Frontal cortex (tissue), 4 donors: ENCODE measurements around the gene THBS2. TPM values are rescaled to one million over a fixed set of nuclear protein-coding genes. Genes with fewer than 3 reads are reported as not detected.
A peak's percentile ranks its signal among the peaks of the same experiment; 100 is the strongest.
"Not testable (repeated sequence)": the region's sequence is repeated elsewhere in the genome, so short reads cannot be mapped to it uniquely, and the experiment has no call there.

Experiments
- DNase-seq, 2 donors: peaks; one replicate each; pipeline ENCODE4 v3.0.0; 2012; ENCODE audit warnings: low spot score in 2 of 2
- FAIRE-seq: peaks from 2 replicates; lab custom pipeline; 2012; peaks lifted over from hg19 to GRCh38; lab: Jason Lieb, UNC
- total RNA-seq: library from RNA; depleted of rRNA; stranded (reverse); fragments of >200 nt; gene quantifications from one replicate; pipeline ENCODE4 v1.2.3, GENCODE V29; 2014
- donor health status: control.
- donor health status: control.
- donor health status: control.

Gene THBS2
- 6.5 TPM for total RNA-seq

- DNase-seq (peak in 1 of 2 donors; percentile 41), FAIRE-seq (no peak)
Measured at GRCh38 chr6:169253337-169254238, at the start of gene THBS2. Gene THBS2, minus strand, starts transcription at chr6:169253846. Its CDS starts 3,062 bp downstream, at chr6:169250784.

- FAIRE-seq, result no peak
Measured at GRCh38 chr6:169302716-169303115, 49.1 kb upstream of the THBS2 start.

DNA sequence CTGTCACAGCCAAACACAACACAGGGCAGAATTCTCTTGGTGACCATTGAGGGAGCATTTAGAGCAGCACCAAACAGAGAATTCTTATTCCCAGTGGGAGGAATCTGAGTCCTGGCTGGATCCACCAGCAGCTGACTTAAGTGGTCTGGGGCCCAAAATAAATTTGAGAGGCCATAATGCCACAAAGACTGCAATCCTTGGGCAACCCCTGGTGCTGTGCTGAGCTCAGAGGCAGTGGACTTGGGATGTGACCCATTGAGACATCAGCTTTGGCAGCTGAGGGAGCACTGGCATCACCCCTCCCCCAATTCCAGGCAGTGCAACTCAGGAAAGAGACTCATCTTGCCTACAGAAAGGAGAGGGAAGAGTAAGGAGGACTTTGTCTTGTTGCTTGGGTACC, 48.6 kb upstream of the THBS2 start:
- FAIRE-seq (no peak), DNase-seq (no peak)

More at GRCh38 chr6:169302716-169303115, 49.1 kb upstream of the THBS2 start:
- no peak for DNase-seq

DNA sequence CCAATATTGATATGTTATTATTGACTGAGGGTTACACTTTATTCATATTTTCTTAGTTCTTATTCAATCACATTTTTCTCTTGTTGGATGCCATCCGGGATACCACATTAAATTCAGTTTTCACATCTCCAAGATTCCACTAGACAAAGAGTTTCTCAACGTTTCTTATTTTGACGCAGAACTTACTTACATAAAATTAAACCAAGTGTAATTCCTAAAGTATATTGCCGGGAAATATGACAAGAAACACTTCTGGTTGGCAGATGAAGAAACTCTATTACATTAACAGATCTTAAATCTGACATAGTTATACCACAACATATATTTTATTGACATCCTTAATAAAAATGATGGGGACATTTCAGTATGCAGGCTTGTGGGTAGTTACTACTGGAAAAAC, 47.3 kb upstream of the THBS2 start:
- FAIRE-seq, result no peak
- DNase-seq, result no peak

- FAIRE-seq, DNase-seq: not testable (repeated sequence)
Measured at GRCh38 chr6:169298626-169299025, 45.0 kb upstream of the THBS2 start.

DNA sequence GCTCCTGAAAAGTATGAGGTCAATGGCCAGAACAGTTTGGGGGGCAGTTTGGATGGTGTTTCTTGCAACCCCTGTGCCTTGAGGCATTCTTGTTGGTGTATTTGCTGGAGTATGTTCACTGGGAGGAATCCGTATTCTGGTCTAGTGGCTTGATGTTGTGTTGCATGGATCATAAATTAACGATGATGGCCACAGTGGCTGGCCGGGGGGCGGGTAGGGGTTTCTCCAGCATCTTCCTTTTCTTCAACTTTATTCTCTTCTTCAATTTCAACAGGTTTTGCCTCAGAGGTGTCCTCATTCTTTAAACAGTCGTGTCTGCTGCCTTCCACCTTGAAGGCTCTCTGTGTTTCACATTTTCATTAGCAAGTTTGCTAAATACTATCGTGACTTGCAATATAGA, 43.0 kb upstream of the THBS2 start:
- FAIRE-seq (no peak), DNase-seq (no peak)

DNA sequence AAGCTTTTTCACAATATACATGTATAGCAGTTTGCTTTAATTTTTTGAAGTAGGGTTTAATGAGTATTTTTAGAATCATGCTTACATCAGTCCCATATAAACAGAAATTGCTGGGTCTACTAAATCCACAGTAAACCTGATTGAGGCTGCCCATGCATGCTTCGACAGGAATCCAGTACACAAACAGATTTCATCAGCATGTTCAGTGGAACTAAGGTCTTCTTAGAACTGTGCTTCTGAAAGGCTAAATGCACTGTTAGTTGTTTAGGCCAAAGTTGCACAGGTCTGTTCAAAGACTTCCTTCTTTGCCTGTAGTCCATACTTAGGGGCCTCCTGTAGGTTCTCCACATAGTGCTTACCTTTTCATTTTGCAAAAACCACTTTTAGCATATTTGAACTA, 42.5 kb upstream of the THBS2 start:
- FAIRE-seq, result no peak
- no peak for DNase-seq

DNA sequence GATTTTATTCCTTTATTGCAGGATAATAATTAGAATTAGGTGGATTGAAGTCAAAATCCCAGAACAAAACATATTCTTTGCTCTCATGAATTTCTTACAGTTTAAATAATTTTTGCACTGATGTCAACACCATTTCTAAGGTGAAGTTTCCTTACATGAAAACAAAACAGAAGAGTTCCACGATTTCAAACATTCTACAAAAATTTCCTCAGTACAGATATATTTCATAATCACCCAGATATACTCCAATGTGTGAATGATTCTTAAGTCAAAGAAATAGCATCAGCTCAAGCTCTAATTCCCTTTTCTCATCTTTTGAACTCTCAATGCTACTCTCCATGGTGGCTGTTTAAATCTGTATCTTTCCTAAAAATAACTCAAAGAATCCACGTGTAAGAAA, 39.5 kb upstream of the THBS2 start:
- FAIRE-seq (no peak), DNase-seq (no peak)

- FAIRE-seq, result no peak
- no peak for DNase-seq
Measured at GRCh38 chr6:169292338-169293124, 38.9 kb upstream of the THBS2 start.

DNA sequence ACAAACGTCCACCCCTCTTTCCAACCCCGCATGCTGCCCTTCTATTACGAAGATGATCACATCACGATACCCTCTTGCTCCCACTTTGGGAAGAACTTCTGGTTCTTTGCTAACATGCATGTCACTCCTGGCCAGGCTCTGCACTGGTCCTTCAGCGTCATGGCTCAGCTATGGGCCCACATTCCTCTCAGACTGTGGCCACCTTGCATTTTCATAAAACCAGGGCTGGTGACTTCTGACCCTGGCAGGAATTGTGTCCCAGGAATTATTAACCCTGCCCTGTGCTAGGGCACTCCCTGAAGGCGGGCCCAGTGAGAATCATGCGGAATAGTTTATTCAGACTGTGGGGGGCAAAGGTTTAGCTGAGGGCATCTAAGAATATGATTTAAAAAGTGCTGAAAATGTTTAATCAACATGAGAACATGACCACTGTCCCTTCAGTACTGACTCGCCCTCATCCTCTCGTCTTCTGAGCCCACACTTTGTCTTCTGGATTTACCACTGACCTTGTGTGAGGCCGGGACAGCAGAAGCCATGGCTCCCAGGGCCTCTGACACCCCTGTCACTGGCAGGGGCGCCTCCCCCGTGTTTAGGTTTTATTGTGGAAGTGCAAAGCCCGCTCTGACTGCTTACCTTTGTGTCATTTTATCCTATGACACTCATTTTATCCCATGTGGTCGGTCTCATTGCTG, 38.1 kb upstream of the THBS2 start:
- FAIRE-seq (no peak), DNase-seq (no peak)

DNA sequence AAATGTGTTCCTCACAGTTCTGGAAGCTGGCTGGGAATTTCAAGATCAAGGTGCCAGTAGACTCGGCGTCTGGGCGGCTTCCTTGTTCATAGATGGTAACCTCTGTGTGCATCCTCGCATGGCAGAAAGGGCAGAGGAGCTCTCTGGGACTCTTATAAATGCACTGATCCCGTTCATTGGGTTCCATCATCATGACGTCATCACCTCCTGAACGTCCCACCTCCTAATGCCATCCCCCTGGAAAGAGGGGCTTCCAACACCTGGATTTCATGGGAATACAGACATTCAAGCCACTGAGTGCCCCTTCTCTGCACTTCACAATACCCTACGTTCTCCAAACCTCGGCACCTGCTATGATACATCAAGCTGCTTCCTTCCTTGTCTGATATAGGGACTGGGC, 37.5 kb upstream of the THBS2 start:
- FAIRE-seq (no peak), DNase-seq (no peak)

DNA sequence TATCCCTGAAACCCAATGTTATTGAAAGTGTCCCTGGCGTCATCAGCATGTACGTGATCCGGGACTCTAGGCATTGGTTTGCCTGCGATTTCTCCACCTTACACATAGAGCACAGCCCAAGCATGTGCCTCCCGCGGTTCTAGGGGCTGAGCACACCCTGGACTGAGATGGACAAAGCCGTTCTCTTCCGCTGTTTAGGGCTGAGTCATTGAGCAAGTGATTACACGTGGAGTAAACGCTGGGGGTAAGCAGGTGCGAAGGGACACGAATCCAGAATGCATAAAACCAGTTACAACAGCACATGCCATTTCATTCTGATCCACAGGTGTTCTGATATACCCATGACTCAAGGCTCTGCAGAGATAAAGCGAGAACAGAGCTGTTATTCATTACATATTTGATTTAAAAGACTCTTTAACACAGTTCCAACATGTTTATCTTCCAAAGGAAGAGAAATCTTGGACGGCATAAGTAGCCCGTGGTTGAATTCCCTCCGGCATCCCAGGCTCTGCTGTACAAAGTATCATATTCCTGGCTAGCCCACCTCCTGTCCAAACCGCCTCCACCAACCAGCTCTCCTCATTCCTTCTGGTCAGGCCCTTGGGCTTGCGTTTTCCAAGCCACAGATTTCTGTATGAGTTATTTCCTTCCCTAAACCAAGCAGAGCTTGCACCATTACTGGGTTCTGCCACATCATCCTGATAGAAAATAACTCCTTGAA, 36.1 kb upstream of the THBS2 start:
- DNase-seq (no peak), FAIRE-seq (no peak)

DNA sequence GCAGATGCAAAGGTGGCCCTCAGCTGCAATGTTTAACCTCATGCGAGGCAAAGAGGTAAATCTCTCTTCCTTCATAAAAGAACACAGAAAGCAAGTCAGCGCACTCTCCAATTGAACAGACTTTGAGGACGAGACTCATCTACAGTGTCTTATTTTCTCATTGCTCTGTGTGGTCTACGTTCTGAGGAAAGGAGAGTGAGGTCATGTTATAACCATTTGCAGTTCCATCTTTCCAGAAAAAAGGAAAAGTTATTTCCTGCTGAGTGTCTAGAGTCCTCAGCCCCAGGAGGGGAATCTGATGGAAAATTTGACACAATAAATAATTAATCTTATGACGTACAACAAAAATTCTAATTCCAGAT, 35.6 kb upstream of the THBS2 start:
- no peak for FAIRE-seq
- no peak for DNase-seq

DNA sequence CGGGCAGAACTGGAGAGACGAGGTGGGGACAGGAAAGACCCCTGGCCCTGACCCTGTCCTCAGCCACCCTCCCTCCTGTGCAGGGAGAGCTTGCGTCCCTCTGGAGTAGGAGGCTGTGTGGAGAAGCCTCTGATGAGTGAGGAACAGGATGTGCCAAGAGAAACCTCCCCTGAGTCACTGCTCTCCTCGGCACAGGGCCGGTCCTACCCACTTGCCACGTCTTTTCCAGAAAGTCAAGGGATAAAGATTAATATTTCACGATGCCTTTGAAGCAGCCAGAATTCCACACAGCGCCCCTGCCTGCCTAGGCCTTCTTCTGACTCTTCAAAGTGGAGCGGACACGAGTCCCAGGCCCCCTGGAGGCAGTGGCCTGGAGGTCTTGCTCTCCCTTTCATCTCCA, 34.9 kb upstream of the THBS2 start:
- FAIRE-seq, result no peak
- DNase-seq, result no peak

DNA sequence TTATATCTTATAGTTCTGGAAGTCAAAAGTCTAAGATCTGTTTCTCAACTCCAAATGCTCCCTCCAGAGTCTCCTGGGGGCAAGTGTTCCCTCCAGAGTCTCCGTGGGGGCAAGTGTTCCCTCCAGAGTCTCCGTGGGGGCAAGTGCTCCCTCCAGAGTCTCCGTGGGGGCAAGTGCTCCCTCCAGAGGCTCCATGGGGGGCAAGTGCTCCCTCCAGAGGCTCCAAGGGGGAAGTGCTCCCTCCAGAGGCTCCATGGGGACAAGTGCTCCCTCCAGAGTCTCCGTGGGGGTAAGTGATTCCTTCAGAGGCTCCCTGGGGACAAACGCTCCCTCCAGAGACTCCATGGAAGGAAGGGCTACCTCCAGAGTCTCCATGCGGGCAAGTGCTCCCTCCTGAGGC, 34.0 kb upstream of the THBS2 start:
- no peak for FAIRE-seq
- DNase-seq, result no peak

- DNase-seq, result no peak
- no peak for FAIRE-seq
Measured at GRCh38 chr6:169286961-169287360, 33.3 kb upstream of the THBS2 start.

DNA sequence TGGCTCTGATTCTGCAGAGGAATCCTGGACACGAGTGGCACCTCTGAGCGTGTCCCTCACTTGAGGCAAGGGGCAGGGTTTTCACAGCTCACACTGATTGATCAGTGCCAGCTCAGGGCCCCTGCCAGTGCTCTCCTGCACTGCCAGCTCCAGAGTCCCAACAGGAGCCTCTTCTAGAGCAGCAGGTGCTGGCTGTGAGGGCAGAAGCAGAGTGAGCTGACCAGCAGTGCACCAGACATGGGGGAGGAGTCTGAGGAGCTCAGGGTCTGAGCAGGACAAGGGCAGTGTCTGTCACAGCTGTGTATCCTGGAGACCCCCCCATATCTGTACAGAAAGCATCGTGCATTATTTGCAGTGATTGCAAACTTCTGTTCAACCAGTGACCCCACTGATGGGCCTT, 31.5 kb upstream of the THBS2 start:
- DNase-seq (no peak), FAIRE-seq (no peak)

- FAIRE-seq, result no peak
Measured at GRCh38 chr6:169283924-169284323, 30.3 kb upstream of the THBS2 start.

GRCh38 chr6:169282043-169282442, 28.4 kb upstream of the THBS2 start:
- no peak for FAIRE-seq
- no peak for DNase-seq

More at GRCh38 chr6:169283924-169284323, 30.3 kb upstream of the THBS2 start:
- no peak for DNase-seq

- FAIRE-seq (no peak), DNase-seq (no peak)
Measured at GRCh38 chr6:169277619-169278018, 24.0 kb upstream of the THBS2 start.
